ENCODE results near the gene GRIK5.
"Not testable (repeated sequence)": the region's sequence is repeated elsewhere in the genome, so short reads cannot be mapped to it uniquely, and the experiment has no call there.

Gene GRIK5

GRCh38 chr19:42069619-42070351, at the start of gene GRIK5:
Gene GRIK5, minus strand, starts transcription at chr19:42070206. Its CDS starts 4,436 bp downstream, at chr19:42065770.
- DNase-seq: no peak

GRCh38 chr19:42117076-42117475, 47.1 kb upstream of the GRIK5 start:
- no peak for DNase-seq

- DNase-seq: no peak
Observed at GRCh38 chr19:42116308-42117075, 46.5 kb upstream of the GRIK5 start.

- no peak for DNase-seq
Observed at GRCh38 chr19:42115705-42116104, 45.7 kb upstream of the GRIK5 start.

- no peak for DNase-seq
Observed at GRCh38 chr19:42115219-42115618, 45.2 kb upstream of the GRIK5 start.

GRCh38 chr19:42114412-42114811, 44.4 kb upstream of the GRIK5 start:
- no peak for DNase-seq

GRCh38 chr19:42113641-42114348, 43.8 kb upstream of the GRIK5 start:
- DNase-seq: no peak

GRCh38 chr19:42111811-42112210, 41.8 kb upstream of the GRIK5 start:
- DNase-seq: no peak

- no peak for DNase-seq
Observed at GRCh38 chr19:42111384-42111783, 41.4 kb upstream of the GRIK5 start.

GRCh38 chr19:42110658-42111057, 40.7 kb upstream of the GRIK5 start:
- DNase-seq: no peak

- no peak for DNase-seq
Observed at GRCh38 chr19:42109896-42110295, 39.9 kb upstream of the GRIK5 start.

GRCh38 chr19:42108527-42109389, 38.8 kb upstream of the GRIK5 start:
- peak; percentile 84 for DNase-seq

- DNase-seq: no peak
Observed at GRCh38 chr19:42105368-42105767, 35.4 kb upstream of the GRIK5 start.

GRCh38 chr19:42102877-42103276, 32.9 kb upstream of the GRIK5 start:
- DNase-seq: no peak

- DNase-seq: not testable (repeated sequence)
Observed at GRCh38 chr19:42100241-42100640, 30.2 kb upstream of the GRIK5 start.

GRCh38 chr19:42099336-42099925, 29.4 kb upstream of the GRIK5 start:
- no peak for DNase-seq

- DNase-seq: no peak
Observed at GRCh38 chr19:42098781-42099180, 28.8 kb upstream of the GRIK5 start.

- DNase-seq: no peak
Observed at GRCh38 chr19:42097461-42097860, 27.5 kb upstream of the GRIK5 start.

GRCh38 chr19:42096255-42096837, 26.3 kb upstream of the GRIK5 start:
- no peak for DNase-seq

- DNase-seq: no peak
Observed at GRCh38 chr19:42095814-42096230, 25.8 kb upstream of the GRIK5 start.

GRCh38 chr19:42095142-42095813, 25.3 kb upstream of the GRIK5 start:
- no peak for DNase-seq
